Right kidney (tissue), 1 donor: ENCODE data around the gene SPATA31C2.
A peak's percentile ranks its signal among the peaks of the same experiment; 100 is the strongest.
"Not testable (repeated sequence)": the region's sequence is repeated elsewhere in the genome, so short reads cannot be mapped to it uniquely, and the experiment has no call there.

Source experiments
- DNase-seq: peaks from one replicate; pipeline ENCODE4 v3.0.0-alpha.2; 2016

Gene SPATA31C2

GRCh38 chr9:88123413-88123812, 14.9 kb downstream of the SPATA31C2 start:
- DNase-seq = not testable (repeated sequence)

GRCh38 chr9:88118121-88118520, 20.2 kb downstream of the SPATA31C2 start:
- not testable (repeated sequence) for DNase-seq

GRCh38 chr9:88114968-88115612, 23.2 kb downstream of the SPATA31C2 start:
- not testable (repeated sequence) for DNase-seq

GRCh38 chr9:88114283-88114967, 23.9 kb downstream of the SPATA31C2 start:
- not testable (repeated sequence) for DNase-seq

- not testable (repeated sequence) for DNase-seq
Measured at GRCh38 chr9:88113156-88114130, 24.8 kb downstream of the SPATA31C2 start.

DNA sequence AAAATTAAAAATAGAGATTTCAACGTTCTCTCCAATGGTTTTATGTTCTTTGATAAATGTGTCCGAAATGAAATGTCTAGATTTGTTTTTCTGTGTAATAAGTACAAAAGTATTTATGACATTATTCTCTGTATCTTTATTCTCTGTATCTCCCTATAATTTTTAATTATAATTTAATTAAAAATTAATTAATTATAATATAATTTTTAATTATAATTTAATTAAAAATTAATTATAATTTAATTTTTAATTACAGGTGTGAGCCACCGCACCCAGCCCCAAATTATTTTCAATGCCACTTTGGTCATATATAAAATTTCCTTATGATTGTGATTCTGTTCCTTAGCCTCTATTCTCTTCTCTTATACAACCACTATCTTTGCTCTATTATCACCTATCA, 28.2 kb downstream of the SPATA31C2 start:
- no peak for DNase-seq

- DNase-seq = no peak
Measured at GRCh38 chr9:88108779-88109178, 29.5 kb downstream of the SPATA31C2 start.

- DNase-seq = no peak
Measured at GRCh38 chr9:88106492-88106891, 31.8 kb downstream of the SPATA31C2 start.

DNA sequence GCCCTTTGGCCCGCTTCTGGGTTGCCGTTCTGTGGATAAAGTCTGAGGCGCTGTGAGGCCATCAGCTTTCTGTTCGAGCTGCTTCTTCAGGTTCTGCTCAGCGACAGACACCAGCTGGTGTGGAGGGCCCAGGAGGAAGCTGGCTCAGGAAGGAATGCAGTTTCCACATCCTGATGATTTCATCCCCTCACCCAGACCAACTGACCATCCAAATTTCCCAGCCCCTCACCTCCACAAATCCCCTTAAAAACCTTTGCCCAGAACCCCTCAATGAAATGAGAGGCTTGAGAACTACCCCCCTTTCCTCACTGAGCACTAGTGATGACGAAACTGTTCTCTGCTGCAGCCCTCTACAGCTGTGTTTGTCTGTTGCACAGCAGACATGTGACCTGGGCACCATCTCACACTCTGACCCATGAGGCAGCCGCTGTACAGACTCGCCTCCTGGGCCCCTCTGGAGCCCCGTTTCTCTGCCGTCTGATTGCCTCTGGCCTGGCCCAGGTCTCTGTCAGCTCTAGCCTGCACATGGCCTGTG, 45.4 kb downstream of the SPATA31C2 start:
- DNase-seq = peak; percentile 32

GRCh38 chr9:88090151-88090581, 48.1 kb downstream of the SPATA31C2 start:
- no peak for DNase-seq

- DNase-seq = no peak
Measured at GRCh38 chr9:88087906-88088305, 50.4 kb downstream of the SPATA31C2 start.

GRCh38 chr9:88085476-88085875, 52.8 kb downstream of the SPATA31C2 start:
- no peak for DNase-seq

GRCh38 chr9:88084357-88085183, 53.7 kb downstream of the SPATA31C2 start:
- DNase-seq = no peak
